HTERT RPE-1 (cell line): ENCODE results near the gene RENBP.

Source experiments
- in situ Hi-C: fragments of 300-500 bp; cut with MboI; formaldehyde crosslinking; loops from 4 replicates; pipeline ENCODE4 v1.14.3; 2020; ENCODE audit warnings: low sequenced_read_pairs

RENBP gene

DNA sequence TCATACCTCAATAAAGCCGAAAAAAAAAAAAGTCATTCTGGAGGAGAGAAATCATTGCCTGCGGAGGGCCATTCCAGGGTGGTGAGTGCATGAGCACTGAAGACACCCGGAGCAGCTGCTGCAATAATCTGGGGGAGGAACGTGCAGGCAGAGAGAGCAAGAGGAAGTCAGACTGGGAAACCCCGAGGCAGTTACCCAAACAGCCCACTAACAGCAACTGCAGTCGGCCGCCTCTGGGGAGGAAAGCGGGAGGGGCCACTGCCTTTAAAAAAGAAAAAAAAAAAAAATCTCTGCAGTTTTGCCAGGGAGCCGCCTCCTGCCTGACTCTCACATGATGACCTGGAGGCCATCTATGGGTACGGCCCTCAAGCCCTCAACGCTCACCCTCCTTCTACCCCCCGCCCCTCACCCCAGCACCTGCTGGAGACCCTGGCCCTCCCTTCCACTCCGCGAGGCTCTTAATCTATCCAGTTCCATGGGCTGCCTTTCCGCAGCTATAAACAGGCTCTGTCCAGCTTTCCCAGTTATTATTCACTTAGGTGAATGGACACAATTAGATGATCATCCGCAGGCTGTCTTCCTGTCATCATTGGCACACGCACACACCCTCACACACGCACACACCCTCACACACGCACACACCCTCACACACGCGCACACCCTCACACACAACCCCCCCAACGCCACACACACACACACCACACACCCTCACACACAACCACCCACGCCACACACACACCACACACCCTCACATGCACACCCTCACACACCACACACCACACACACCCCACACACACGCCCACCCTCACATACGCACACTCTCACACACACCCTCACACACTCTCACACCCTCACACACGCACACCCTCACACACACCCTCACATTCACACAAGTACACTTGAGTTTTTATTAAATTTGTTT is 43.4 kb downstream of the RENBP start:
- in situ Hi-C loops: no loop called here

DNA sequence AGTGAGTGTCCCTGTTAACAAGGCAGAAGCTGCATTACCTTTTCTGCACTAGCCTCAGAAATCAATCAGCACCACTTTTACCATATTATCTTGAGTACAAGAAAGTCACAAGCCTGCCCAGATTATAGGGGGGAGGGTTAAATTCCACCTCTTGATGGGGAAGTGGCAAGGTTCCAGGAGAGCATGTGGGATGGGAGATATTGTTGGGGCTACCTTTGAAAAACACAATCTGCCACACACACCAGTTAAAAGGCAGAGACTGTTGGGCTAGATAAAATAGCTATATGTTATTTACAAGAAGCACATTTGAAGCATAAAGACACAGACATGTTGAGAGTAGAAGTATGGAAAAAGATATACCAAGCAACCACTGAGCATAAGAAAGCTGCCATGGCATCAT is 46.5 kb downstream of the RENBP start:
- in situ Hi-C loops: no loop called here

DNA sequence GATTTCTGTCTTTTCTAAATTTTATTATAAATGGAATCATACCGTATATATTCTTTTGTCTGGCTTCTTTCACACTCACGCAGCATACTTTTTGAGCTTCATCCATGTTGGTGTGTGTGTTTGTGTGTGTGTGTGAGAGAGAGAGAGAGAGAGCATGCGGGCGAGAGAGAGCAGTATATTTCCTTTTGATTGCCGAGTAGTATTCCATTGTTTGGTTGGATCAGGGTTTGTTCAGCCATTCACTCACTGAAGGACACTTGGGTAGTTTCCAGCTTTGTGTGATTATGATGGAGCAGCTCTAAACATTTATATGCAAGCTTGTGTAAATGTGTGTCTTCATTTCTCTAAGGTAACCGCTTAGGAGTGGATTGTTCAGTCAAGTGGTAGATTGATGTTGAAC is 55.3 kb downstream of the RENBP start:
- in situ Hi-C loops: no loop called here

DNA sequence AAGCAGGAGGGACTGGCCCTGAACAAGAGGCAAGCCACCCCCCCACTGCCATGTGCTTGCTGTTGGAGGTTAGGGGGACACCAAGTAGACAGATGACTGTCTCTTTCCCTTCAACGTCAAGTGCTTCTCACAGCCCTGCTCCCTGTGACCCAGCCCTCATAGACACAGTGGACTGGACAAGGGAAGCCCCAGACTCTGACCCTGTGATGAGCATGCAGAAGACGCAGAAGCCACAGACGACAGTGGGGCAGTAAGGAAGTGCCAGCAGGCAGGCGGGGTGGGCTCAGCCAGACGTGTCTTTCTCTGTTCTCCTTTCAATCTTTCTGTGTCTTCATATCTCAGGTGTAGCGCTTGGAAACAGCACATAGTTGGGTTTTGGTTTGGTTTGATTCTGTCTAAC is 56.1 kb downstream of the RENBP start:
- in situ Hi-C loops: no loop called here

DNA sequence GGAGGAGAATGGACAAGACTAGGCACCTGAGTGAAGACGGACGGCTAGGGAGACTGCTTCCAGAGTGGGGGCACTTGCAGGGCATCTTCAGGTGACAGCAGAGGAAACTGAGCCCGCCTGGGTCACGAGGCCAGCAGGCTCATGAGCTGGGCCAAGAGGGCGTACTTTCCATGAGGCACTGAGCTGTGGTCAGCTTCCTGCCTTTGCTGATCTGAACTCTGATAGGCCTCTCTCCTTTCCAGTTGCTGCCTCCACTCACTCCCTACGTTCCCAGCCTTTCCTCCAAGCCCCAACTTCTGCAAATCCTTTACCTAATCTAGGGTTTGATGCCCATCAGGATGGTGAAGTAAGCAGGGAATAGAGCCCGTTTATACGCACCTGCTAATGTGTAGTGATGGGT is 57.1 kb downstream of the RENBP start:
- in situ Hi-C loops: no loop called here

DNA sequence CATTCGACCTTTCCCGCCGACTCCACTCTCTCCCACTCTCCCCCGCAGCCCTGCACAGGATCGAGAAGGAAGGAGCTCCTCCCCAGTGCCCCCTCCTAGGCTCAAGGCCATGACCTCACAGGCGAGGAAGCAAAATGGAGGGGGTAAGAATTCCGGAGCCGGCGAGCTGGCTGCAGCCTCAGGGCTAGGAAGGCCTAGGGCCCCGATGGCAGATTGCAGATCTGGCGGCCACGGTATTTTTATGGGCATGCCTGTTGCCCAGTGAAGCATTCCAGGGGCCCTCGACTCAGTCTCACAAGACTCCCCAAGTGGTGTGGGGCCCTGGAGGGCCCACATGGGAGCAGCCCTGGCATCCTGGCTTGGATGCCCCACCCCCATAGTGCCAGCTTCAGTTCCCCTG is 57.5 kb downstream of the RENBP start:
- in situ Hi-C loops: no loop called here

DNA sequence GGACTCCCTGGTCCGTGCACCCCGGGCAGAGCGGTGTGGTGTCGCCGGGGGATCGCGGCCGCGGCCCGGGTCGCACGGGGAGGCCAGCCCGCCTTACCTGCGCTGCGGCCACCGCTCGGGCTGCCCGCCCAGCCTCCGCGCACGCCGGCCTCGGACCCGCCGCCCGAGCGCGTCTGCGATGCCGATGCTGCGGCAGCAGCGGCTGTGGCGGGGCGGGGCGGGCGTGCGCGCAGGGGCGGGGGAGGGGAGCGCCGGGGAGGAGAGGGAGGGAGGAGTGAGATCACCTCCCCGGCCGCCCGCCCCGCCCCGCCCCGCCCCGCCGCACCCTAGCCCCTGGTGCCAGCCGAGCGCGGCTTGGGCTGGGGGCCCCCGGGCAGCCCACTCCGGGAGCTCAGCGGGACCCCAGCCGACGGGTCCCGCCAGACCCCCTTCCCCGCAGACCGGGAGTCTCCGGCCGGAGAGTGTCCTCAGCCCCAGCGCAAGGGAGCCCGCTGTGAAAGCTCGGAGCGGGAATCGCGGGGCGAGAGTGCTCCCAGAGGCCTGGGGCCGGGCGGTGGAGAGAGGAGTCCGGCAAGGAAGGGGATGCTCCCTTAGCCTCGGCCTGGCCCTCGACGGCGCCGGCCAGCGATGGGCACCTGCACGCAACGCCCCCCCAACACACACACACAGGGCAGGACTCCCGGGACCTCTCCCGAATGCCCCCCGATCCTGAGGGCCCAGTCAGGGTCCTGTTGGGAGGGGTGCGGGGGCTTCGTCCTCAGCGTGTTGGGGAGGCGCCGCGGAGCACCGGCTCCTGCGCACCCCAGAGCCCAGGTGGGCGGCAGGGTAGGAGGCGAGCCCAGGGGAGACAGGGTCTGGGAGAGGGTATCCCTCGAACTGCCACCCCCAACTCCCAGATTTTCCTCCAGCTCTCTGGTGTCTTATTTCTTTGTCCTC is 58.2 kb downstream of the RENBP start, which contains the start of gene L1CAM:
Gene L1CAM (minus strand): TSS at position 206 of the 936 bp plus-strand sequence. CDS start 10,337 bp downstream, outside the sequence.
- in situ Hi-C loops: no loop called here
